Middle frontal gyrus (tissue), 1 donor: ENCODE results near the gene UPK3B.
"Not testable (repeated sequence)": the region's sequence is repeated elsewhere in the genome, so short reads cannot be mapped to it uniquely, and the experiment has no call there.

Experiments used
- DNase-seq: peaks from one replicate; pipeline ENCODE4 v3.0.0-alpha.2; 2015; ENCODE audit warnings: low spot score; ENCODE audit errors: extremely low spot score

UPK3B gene

DNA sequence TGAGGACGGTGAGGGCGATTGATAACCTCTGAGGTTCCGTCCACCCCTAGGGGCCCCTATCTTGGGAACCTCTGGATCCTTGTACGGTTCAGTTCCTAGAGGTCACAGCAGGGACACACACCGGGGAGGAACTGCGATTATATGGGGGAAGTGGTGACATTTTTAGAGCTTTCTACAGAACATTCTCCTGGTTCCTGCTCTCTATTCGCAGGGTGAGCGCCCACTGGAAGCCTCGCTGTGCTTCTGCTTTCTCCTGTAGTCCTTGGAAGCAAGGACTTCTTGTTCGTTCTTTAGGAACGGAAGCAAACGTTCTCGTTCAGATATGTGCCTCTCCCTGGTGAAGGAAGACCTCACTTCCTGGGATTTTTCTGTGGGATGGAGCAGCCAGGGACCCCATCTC lies 22.4 kb upstream of the UPK3B start:
- not testable (repeated sequence) for DNase-seq

DNA sequence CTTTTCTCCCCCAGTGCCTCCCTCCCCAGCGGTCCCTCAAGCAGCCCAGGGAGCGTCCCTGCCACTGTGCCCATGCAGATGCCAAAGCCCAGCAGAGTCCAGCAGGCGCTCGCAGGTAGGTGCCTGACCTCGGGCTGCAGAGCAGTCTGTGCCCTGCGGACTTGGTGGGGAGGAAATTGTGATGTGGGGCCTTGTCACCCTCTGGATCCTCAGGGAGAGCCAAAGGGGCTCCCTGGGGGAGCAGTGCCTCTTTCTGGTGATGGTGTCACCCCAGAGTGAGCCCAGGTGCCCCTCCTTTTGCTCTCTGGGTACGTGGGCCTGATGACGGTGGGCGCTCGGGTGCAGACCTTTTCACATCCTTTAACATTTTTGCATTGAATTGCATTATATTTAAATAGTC lies 18.2 kb upstream of the UPK3B start:
- not testable (repeated sequence) for DNase-seq

DNA sequence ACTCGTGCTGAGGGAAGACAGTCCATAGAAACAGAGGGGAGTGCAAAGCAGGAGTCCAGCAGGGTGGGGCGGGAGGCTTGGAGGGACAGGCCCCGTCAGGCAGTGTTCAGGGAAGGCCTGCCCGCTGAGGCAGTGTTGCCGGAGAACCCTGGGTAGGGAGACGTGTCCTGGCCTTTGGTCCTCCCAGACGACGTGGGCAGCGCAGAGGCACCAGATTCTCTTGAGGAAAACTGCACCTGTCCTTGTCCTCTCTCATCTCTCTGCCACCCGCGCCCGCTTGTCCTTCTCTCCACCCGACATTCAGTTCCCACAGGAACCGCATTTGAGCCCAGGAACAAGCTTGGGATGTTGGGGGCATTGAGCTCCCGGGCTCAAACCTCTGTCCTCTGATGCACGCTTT lies 14.6 kb upstream of the UPK3B start:
- DNase-seq, result not testable (repeated sequence)

DNA sequence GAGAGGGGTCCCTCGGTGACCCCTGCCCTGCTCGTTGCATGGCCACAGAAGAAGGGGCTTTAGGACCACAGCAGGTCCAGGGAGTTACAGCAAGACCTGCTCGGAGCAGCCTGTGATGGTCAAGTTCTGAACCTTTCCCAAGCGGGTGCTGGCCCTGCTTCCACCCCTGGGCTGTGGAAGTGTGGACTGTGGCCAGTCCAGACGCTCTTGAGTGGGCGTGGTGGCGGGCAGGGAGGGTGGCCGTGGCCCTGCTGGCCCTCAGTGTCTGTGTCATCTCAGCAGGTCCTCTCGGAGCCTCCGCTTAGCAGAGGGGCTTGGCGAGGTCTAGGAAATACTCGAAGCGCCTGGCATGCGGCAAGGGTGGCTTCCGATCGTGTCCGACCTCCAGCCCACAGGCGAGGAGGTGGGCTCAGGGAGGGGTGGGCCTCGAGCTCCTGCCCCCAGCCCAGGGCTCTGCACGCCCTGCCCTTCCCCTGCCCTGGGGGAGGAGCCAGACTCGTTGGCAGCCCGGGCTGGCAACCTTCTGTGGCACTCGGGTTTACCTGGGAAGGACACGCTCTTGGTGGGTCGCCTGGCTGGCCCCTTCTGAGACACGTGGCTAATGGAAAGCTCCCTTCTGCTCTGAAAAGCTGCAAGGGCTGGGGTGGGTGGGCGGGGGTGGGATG lies 12.3 kb upstream of the UPK3B start:
- DNase-seq, result not testable (repeated sequence)

DNA sequence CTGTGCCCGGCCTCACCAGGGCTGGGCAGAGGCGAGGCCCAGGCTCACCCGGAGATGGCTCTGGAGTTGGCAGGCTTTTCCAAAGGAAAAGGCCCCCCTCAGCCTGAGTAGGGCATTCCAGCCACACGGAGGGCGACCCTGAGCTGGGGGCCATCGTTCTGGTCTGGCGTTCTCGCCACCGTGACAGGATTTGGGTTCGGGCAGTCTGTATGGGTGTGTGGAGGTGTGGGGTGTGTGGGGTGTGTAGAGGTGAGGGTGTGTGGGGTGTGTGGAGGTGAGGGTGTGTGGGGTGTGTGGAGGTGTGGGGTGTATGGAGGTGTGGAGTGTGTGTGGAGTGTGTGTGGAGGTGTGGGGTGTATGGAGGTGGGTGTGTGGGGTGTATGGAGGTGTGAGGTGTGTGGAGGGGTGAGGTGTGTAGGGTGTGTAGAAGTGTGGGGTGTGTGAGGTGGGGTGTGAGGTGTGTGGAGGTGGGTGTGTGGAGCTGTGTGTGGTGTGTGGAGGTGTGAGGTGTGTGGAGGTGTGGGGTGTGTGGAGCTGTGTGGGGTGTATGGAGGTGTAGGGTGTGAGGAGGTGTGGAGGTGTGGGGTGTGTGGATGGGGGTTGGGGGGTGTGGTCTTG lies 11.7 kb upstream of the UPK3B start:
- not testable (repeated sequence) for DNase-seq

DNA sequence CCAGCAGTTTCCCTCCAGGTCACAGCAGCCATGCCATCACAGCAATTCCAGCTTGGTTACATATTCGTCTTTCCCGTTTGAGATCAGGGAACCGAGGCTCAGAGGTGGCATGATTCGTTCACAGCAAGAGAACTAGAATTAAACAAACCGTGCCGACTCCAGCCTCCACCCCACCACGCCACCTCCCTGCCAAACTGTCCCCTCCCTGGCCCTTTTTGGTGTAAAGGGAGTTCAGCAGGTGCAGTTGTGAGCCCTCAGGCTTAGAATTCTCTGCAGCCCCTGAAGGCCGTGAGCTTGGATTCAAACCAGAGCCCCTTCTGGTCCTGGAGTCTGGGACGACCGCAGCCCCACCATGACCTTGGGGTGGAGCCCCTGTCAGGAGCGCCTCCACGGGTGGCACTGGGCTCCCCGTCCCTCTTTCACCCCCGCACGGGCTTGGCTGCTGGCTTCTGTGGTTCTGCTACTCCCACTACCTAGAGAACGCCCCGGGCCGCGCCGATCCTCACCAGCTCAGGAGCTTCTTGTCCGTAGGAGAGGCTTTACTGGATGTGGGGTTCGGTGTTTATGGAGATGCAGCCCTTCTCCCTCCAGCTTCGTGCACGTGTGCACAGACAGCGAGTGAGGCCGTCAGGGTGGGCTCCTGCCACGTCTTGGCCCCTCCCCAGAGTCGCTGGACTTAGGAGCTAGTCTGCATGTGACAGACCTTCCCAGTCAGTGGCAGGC lies 11.0 kb upstream of the UPK3B start:
- not testable (repeated sequence) for DNase-seq

DNA sequence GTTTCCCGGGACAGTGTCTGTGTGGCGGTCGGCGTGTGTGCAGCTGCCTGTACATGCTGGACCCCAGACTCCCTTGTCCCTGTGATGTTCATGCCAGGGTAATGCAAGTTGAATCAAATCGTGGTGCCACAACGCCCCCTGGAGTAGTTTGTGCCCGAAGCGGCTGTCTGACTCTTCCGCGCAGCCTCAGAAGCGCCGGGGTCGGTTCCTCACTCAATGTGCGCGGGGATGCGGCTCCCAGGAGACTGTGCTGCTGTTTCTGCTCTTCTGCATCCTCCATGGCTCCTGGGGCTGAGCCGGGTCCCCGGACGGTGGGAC lies 10.5 kb upstream of the UPK3B start:
- DNase-seq, result not testable (repeated sequence)

DNA sequence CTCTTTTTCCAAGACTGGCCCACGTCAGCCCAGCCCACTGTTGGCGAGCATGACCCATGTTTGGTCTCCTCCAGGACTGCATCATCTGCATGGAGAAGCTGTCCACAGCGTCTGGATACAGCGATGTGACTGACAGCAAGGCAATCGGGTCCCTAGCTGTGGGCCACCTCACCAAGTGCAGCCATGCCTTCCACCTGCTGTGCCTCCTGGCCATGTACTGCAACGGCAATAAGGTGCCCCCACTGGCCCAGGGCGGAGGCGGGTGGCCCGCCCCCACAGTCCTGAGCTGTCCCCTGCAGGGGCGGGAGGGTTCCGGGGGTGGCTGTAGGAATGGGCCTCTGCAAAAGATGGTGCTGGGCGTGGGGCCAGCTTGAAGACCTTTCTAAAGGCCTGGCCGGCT lies 8.1 kb upstream of the UPK3B start:
- DNase-seq, result not testable (repeated sequence)

DNA sequence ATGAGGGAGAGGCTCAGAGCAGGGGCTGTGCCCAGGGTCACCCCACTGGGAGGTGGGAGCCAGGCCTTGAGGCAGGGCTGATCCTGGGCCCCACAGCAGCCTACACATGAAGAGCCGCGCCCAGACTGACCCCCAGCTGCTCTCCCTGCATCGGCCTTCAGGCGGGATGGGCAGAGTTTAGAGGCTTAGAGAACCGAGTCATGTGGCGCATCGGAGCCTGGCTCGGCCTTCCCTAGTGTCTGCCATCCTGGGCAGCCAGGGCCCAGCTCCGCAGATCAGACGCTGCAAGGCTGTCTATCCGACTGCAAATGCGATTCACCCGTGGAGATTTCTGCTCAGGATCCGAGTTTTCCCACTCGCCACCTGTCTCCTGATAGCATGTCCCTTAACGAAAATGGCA lies 7.5 kb upstream of the UPK3B start:
- not testable (repeated sequence) for DNase-seq

DNA sequence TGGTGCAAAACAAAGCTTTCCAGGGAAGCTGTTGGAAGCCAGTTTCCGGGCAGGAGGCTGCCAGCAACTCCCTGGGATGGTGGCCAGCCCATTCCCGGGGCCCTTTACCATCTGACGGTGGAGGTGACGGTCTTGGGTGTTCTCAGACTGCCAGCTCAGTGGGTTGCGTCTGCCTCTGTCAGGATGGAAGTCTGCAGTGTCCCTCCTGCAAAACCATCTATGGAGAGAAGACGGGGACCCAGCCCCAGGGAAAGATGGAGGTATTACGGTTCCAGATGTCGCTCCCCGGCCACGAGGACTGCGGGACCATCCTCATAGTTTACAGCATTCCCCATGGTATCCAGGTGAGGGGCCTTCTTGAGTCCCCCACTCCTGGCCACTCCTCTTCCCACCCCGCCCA lies 7.1 kb upstream of the UPK3B start:
- not testable (repeated sequence) for DNase-seq

DNA sequence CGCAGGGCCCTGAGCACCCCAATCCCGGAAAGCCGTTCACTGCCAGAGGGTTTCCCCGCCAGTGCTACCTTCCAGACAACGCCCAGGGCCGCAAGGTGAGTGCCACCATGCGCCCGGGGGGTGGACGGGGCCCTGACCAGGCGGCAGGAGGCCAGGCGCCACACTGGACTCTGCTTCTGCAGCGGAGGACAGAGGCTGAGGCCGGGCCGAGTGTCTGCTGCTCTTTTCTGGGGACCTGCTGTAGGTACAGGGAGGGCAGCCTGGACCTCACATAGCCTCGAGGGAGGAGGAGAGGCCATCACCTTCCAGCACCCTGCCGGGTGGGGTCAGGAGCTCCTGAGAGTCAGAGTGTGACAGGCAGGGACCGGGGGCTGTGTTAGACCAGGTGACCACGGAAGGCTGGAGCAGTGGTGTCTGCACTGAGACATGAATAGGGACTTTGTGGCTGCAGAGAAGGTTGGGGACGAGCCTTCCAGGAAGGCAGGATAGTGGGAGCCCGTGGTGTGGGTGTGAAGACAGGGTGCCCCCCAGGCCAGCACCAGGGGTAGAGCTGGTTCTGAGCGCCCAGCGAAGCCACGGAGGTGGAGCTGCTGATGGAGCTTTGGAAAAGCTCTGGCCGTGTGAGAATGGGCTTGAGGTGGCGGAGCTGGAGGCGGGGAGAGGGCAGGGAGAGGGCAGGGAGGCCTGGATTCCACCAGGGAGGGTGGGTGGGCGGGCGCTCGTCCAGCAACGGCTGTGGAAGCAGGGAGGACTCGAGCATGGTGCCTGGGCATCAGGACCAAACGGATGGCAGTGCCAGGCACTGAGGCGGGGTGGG lies 5.8 kb upstream of the UPK3B start:
- DNase-seq, result not testable (repeated sequence)

DNA sequence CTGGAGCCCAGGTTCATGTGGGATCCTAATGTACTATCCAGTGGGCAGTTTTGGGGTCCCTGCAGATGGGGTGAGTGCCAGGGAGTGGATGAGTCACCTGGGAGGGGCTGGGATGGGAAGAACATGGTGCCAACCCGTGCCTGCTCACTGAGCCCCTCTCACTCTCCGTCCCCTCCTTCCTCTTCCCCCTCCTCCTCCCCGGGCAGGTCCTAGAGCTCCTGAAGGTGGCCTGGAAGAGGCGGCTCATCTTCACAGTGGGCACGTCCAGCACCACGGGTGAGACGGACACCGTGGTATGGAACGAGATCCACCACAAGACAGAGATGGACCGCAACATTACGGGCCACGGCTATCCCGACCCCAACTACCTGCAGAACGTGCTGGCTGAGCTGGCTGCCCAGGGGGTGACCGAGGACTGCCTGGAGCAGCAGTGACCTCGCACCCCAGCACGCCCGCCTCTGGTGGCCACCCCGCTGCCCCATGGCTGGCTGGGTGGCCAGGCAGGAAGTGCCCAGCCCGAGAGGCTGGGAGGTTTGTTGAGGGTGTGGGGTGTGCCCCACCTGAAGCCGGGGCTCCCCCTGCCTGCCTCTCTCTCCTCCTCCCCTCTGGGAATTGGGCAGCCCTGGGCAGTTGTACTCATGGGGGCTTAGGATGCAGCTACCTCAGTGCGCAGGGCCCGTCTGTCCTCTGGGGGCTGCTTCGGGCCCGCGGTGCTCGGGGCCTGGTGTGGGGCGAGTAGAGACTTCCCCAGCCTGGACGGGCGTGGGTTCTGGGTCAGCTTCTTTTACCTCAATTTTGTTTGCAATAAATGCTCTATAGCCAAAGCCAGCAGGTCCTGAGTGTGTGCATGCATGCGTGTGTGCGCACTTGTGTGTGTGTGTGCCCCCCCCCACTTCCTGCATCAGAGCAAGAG lies 4.9 kb upstream of the UPK3B start:
- no peak for DNase-seq

DNA sequence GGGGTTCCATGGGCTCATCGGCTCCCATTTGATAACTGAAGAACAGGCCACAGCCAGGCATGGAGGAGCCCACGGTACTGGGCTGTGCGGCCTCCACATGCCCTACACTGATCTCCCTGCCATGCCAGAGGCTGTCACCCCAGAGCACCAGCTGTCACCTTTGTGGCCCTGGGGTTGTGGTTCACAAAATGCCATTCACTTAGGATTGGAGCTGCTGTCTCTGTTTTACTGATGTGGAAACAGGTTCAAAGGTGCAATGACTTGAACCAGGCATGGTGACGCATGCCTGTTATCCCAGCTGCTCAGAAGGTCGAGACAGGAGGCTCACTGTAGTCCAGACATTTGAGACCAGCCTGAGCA lies 4.3 kb upstream of the UPK3B start:
- no peak for DNase-seq

DNA sequence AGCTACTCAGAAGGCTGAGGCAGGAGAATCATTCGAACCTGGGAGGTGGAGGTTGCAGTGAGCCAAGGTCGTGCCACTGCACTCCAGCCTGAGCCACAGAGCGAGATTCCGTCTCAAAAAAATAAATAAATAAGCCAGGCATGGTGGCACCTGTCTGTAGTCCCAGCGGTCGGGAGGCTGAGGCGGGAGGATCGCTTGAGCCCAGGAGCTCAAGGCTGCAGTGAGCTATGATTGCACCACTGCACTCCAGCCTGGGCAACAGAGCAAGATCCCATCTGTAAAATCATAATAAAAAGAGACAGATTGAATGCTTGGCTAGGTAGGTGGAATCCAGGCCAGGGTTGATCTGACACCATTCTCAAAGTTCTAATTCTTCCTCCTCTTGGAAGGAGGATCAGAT lies 3.7 kb upstream of the UPK3B start:
- DNase-seq, result not testable (repeated sequence)

DNA sequence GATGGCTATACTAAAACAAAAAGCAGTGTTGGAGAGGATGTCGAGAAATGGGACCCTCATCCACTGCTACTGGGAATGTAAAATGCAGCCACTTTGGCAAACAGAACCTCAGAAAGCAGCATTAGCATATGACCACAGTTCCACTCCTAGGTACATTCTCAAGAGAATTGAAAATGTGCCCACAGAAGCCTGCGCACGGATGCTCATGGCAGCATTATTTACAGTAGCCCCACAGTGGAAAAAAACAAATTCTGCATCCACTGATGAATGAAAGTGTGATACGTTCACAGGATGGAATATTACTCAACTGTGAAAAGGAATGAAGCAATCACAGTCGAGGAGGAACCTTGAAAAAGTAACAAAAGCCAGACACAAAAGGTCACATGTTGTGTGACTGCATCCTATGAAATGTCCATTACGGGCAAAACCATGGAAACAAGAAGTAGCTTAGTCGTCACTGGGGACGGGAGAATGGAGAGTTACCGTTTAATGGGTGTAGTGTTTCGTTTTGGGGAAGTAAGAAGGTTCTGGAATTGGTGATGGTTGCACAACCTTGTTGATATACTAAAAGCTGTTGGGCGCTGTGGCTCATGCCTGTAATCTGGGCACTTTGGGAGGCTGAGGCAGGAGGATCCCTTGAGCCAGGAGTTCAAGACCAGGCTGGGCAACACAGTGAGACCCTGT lies 2.5 kb upstream of the UPK3B start:
- DNase-seq, result no peak

DNA sequence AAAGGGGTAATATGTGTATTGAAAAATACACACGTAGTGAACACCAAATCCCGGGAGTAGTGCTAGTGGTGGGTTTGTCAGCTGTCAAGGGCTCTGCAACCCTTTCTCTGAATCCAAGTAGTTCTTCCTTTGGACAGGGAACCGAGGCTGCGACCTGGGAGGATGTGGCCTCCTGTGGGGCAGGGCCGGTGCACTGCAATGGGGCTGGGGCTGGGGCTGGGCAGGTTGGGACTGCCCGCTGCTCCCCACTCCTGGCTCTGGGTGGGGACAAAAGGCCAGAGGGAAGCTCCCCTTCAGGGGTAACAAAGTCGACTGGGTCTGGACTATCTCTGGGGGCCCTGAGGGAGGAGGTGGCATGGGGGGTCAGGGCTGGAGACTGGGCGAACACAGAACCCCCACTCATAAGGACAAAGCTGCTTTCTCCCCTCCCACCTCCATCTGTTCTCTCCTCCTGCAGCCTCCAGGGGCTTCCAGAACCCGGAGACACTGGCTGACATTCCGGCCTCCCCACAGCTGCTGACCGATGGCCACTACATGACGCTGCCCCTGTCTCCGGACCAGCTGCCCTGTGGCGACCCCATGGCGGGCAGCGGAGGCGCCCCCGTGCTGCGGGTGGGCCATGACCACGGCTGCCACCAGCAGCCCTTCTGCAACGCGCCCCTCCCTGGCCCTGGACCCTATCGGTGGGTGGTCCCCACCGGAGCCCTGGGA lies 1.0 kb downstream of the UPK3B start:
- DNase-seq, result not testable (repeated sequence)

DNA sequence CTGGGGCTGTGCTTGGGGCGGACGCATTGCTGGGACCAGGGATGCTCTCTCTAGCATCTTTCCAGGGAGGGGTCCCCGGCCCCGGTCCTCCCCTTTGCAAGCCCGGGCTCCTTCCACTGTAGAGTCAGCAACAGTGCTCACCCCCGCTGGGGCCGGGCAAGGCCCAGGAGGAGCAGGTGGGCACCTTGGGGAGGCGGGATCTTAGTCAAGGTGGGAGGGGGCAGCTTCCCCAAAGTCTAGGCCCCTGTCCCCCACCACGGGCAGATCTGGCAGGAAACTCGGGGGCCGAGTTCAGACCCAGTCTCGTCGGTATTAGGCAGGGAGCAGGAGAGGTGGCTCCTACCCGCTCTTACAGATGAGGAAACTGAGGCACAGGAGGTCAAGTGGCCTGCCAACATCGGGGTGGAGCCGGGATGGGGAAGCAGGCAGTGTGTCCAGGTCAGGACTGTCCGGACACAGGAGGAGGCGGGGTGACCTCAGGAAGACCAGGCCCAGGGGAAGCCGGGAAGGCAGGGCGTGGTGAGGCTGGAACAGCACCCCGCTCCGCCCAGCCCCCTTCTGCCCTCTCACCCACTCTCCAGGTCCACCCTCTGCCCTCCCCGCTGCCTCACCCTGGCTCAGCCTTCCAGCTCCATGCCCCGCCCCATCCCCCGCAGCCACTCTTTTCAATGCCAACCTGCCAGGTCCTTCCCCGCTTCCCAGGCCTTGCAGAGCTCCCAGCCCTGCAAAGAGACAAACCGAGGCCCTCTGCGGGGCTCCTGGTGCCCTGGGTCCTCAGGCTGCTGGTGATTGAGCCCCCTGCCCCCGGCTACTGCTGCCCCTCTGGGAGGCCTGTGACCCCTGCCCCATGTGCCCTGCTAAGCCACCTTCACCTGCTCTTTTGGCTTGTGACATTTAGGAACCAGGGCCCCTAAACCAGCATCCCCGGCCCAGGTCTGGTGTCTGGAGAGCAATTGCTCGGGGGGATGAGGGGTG lies 1.8 kb downstream of the UPK3B start:
- DNase-seq, result not testable (repeated sequence)
